AG04449 (cell line): ENCODE results near the gene VIPR2.

Experiments used
- CTCF ChIA-PET: fragments of 350-600 bp; formaldehyde crosslinking; extraction: SDS; loops from one replicate; lab custom pipeline; 2021; ENCODE audit warnings: antibody characterized with exemption; lab: Yijun Ruan, JAX
- POLR2A ChIA-PET: fragments of 400-600, 350-600 bp; formaldehyde crosslinking; extraction: SDS; loops from one replicate; lab custom pipeline; 2020; ENCODE audit warnings: antibody characterized with exemption, inconsistent platforms; lab: Yijun Ruan, JAX
- DNase-seq: peaks from one replicate; pipeline ENCODE4 v3.0.0-alpha.2; 2010; ENCODE audit warnings: low read depth, low spot score
- H3K4me3 ChIP-seq: 2 replicates; pipeline ENCODE4 v1.5.1; 2011; ENCODE audit warnings: low read depth, mild to moderate bottlenecking, control low read depth, low read length
- CTCF ChIP-seq: IDR thresholded peaks from one replicate; pipeline ENCODE4 v1.5.1; 2011; ENCODE audit warnings: mild to moderate bottlenecking, moderate library complexity, low read length, control low read depth, inconsistent platforms; ENCODE audit not compliant: insufficient read depth; ENCODE audit errors: missing control alignments

VIPR2 gene

DNA sequence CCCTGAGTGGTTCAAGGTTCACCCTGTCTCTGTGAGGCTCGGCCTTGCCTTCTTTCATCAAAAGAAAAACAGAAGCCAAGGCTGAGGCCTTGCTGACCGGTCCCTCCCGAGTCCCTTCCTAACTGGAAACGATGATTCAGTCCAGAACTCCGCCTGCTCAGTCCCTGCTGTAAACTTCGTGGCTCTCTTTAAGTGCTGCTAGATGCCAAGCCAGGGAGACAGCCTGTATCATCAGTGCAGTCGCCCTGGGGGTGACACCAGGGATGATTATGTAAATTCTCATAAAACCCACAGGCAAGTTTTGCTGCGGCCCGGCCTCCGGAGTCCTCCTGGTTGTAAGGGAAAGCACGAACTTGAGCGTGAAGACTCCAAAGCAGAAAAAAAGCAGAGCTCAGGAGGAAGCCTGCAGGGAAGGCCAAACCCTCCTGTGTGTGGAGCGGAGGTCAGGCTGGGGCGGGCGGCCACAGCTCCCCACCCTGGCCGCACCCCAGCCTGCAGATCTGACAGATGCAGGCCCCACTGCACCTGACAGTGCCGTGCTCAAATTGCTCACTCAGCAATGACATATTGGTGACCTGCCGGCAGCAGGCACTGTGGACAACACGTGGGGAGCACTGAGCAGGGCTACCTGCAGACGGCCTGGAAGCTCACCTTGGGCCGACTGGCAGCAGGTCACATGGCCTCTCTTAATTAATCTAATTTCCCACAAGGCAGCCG, 164.9 kb downstream of the VIPR2 start:
- CTCF ChIA-PET = interaction anchor here (0.7 to 10.8 kb wide), 4 partner anchors 12 to 289 kb away, joined by 3 to 200 read pairs (median 21); no protein-coding TSS in a partner anchor
- POLR2A ChIA-PET = no interaction called here
- no peak for TF ChIP-seq CTCF

DNA sequence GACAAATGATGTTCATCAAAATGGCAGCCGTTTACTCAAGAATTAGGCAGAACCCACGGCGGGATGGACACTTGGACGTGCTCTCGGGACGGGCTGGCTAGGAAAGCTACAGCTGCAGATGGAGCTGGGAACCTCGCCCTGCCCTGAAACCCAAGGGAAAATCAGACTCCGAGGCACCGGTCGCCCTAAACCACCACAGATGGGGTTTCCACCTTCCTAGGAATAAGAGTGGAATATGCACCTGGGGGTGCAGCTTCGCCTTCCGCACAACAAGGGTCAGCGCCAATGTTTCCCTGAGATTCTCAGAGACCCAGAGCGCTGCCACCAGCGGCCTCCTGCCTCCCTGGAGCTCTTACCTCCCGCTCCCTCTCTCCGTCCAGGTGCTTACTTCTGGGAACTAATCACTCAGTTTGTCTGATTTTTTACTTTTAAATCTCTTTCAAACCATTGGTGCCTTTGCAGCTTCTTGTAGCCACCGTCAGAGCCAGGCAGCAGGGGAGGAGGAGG, 165.6 kb downstream of the VIPR2 start:
- no peak for DNase-seq
- TF ChIP-seq CTCF = no peak
- ChIA-PET POLR2A (no interaction called here), CTCF (interaction anchor here (0.7 to 10.8 kb wide), 4 partner anchors 13 to 288 kb away, joined by 3 to 200 read pairs (median 21); no protein-coding TSS in a partner anchor)
- no peak overlapping the region for H3K4me3 ChIP-seq

More for the DNA sequence above, 164.9 kb downstream of the VIPR2 start:
- DNase-seq = no peak
- no peak overlapping the region for H3K4me3 ChIP-seq
